Measurements from ENCODE around the gene SH3BP5L. TPM values are rescaled to one million over a fixed set of nuclear protein-coding genes. Genes with fewer than 3 reads are reported as not detected.
A peak's percentile ranks its signal among the peaks of the same experiment; 100 is the strongest.

Gene SH3BP5L
- total and polyA plus RNA-seq, 7 donors, result 13.7 to 23.5 (median 16.6) TPM

GRCh38 chr1:248844526-248844925 lies 18.8 kb upstream of the SH3BP5L start:
- Histone ChIP-seq H3K4me1 (peaks cover 0 to 36% (median 34%) of the 10 kb centered on the region in 4 donors), H3K4me3 (no peak overlapping the region), H3K36me3 (peaks cover 30 to 53% (median 45%) of the 10 kb centered on the region in 4 donors), H3K27me3 (no peaks in the 10 kb centered on the region), H3K9me3 (no peaks in the 10 kb centered on the region), H3K27ac (no peak overlapping the region)
- WGBS, 2 donors, result 91 to 95% methylated on average over 8 of the region's 8 CpGs
- no peak for DNase-seq
- intact Hi-C loops (cut with DNase I), result no loop called here
- TF ChIP-seq EP300 (IDR thresholded peaks at IDR 0.05) (no peak), POLR2AphosphoS5 (IDR thresholded peaks at IDR 0.05) (no peak), CTCF (IDR thresholded peaks at IDR 0.05) (no peak), POLR2A (IDR thresholded peaks at IDR 0.05) (no peak)

- Histone ChIP-seq H3K36me3 (peaks cover 26 to 44% (median 40%) of the 10 kb centered on the region in 4 donors), H3K4me3 (no peak overlapping the region), H3K27me3 (no peaks in the 10 kb centered on the region), H3K27ac (no peak overlapping the region), H3K4me1 (peaks cover 0 to 42% (median 39%) of the 10 kb centered on the region in 4 donors), H3K9me3 (no peaks in the 10 kb centered on the region)
- no peak for DNase-seq
- WGBS, 2 donors, result 60 to 95% methylated on average over 3 of the region's 3 CpGs
- TF ChIP-seq EP300 (IDR thresholded peaks at IDR 0.05) (no peak), POLR2AphosphoS5 (IDR thresholded peaks at IDR 0.05) (no peak), POLR2A (IDR thresholded peaks at IDR 0.05) (no peak), CTCF (IDR thresholded peaks at IDR 0.05) (no peak)
- intact Hi-C loops (cut with DNase I), result no loop called here
Measured at GRCh38 chr1:248843687-248844086, 18.0 kb upstream of the SH3BP5L start.

- Histone ChIP-seq H3K4me1 (peaks cover 0 to 42% (median 39%) of the 10 kb centered on the region in 4 donors), H3K9me3 (no peaks in the 10 kb centered on the region), H3K27ac (peak overlapping the region; percentile 62 to 73 (median 72)), H3K27me3 (no peaks in the 10 kb centered on the region), H3K4me3 (no peak overlapping the region), H3K36me3 (peaks cover 18 to 36% (median 33%) of the 10 kb centered on the region in 4 donors)
- no peak for TF ChIP-seq CTCF (IDR thresholded peaks at IDR 0.05)
- TF ChIP-seq POLR2AphosphoS5 (IDR thresholded peaks at IDR 0.05), result no peak
- TF ChIP-seq POLR2A (IDR thresholded peaks at IDR 0.05), result no peak
- WGBS, 2 donors, result 88 to 90% methylated on average over 8 of the region's 8 CpGs
- intact Hi-C loops (cut with DNase I), result no loop called here
- no peak for DNase-seq
Measured at GRCh38 chr1:248842781-248843331, 17.1 kb upstream of the SH3BP5L start.

GRCh38 chr1:248841702-248842395 lies 16.1 kb upstream of the SH3BP5L start:
- TF ChIP-seq POLR2AphosphoS5 (IDR thresholded peaks at IDR 0.05) (peak in 2 of 4 donors; percentile 14 to 22), CTCF (IDR thresholded peaks at IDR 0.05) (peak in 3 of 4 experiments; percentile 40 to 52 (median 47)), POLR2A (IDR thresholded peaks at IDR 0.05) (no peak), EP300 (IDR thresholded peaks at IDR 0.05) (no peak)
- intact Hi-C loops (cut with DNase I), result no loop called here
- Histone ChIP-seq H3K27ac (peak overlapping the region; percentile 62 to 73 (median 72)), H3K36me3 (peaks cover 9 to 26% (median 23%) of the 10 kb centered on the region in 4 donors), H3K4me3 (no peak overlapping the region), H3K4me1 (peaks cover 0 to 48% (median 46%) of the 10 kb centered on the region in 4 donors), H3K27me3 (no peaks in the 10 kb centered on the region), H3K9me3 (no peaks in the 10 kb centered on the region)
- WGBS, 2 donors, result 55 to 63% methylated on average over 12 of the region's 12 CpGs
- DNase-seq, result no peak
